Activated CD8-positive, alpha-beta T cell treated with anti-CD3 and anti-CD28 coated beads for 36 hours (primary cell): Measurements from ENCODE around the gene SASH1. TPM values are rescaled to one million over a fixed set of nuclear protein-coding genes. Genes with fewer than 3 reads are reported as not detected.

Experiments
- ATAC-seq: fragments of 200-7000 bp; cut with Tn5 transposase; one replicate; pipeline ENCODE4 v1.10.0; 2021; ENCODE audit warnings: mild to moderate bottlenecking, moderate library complexity
- CTCF ChIA-PET: fragments of 350-600 bp; sonication (Branson Sonifier 250); formaldehyde crosslinking; loops from one replicate; lab custom pipeline; 2021; ENCODE audit warnings: antibody characterized with exemption; lab: Charles Lee
- POLR2A ChIA-PET: fragments of 350-600 bp; sonication (Branson Sonifier 250); formaldehyde crosslinking; loops from one replicate; lab custom pipeline; 2021; ENCODE audit warnings: antibody characterized with exemption; lab: Charles Lee
- DNase-seq: peaks from one replicate; pipeline ENCODE4 v3.0.0-alpha.2; 2020
- H3K27ac Mint-ChIP-seq: one replicate; pipeline ENCODE4 v1.8.0; 2021; ENCODE audit warnings: mild to moderate bottlenecking, mixed read lengths
- H3K27me3 Mint-ChIP-seq: one replicate; pipeline ENCODE4 v1.8.0; 2021; ENCODE audit warnings: mixed read lengths
- H3K36me3 Mint-ChIP-seq: one replicate; pipeline ENCODE4 v1.8.0; 2021; ENCODE audit warnings: low read depth, mixed read lengths
- H3K4me1 Mint-ChIP-seq: one replicate; pipeline ENCODE4 v1.8.0; 2021; ENCODE audit warnings: low read depth, mixed read lengths
- H3K4me3 Mint-ChIP-seq: one replicate; pipeline ENCODE4 v1.8.0; 2021; ENCODE audit warnings: mild to moderate bottlenecking, moderate library complexity, mixed read lengths
- H3K9me3 Mint-ChIP-seq: one replicate; pipeline ENCODE4 v1.8.0; 2021; ENCODE audit warnings: mixed read lengths
- intact Hi-C: fragments of 100-400 bp; cut with micrococcal nuclease; formaldehyde crosslinking; loops from one replicate; pipeline ENCODE4 v1.10.0; 2022
- total RNA-seq, 2 experiments: library from RNA; stranded (reverse); gene quantifications; one replicate each; pipeline ENCODE4 v1.2.3, GENCODE V29; 2021
- TF ChIP-seq, protein P1 (sequence below): fragments of 200-600 bp; IDR thresholded peaks from one replicate; pipeline ENCODE4 v1.8.0; 2022; ENCODE audit warnings: antibody characterized with exemption, mild to moderate bottlenecking

SASH1 gene
- total RNA-seq, 2 experiments from 2014 or later, result 0.04 to 0.05 TPM

- DNase-seq (no peak), ATAC-seq (no peak)
- intact Hi-C loops, result no loop called here
- Mint-ChIP-seq H3K9me3 (no peaks in the 10 kb centered on the region), H3K4me1 (no peaks in the 10 kb centered on the region), H3K4me3 (no peak overlapping the region), H3K27me3 (peaks cover 13% of the 10 kb centered on the region), H3K36me3 (no peaks in the 10 kb centered on the region), H3K27ac (no peak overlapping the region)
- TF ChIP-seq, protein P1, sequence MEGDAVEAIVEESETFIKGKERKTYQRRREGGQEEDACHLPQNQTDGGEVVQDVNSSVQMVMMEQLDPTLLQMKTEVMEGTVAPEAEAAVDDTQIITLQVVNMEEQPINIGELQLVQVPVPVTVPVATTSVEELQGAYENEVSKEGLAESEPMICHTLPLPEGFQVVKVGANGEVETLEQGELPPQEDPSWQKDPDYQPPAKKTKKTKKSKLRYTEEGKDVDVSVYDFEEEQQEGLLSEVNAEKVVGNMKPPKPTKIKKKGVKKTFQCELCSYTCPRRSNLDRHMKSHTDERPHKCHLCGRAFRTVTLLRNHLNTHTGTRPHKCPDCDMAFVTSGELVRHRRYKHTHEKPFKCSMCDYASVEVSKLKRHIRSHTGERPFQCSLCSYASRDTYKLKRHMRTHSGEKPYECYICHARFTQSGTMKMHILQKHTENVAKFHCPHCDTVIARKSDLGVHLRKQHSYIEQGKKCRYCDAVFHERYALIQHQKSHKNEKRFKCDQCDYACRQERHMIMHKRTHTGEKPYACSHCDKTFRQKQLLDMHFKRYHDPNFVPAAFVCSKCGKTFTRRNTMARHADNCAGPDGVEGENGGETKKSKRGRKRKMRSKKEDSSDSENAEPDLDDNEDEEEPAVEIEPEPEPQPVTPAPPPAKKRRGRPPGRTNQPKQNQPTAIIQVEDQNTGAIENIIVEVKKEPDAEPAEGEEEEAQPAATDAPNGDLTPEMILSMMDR, result no peak
- ChIA-PET CTCF (no interaction called here), POLR2A (no interaction called here)
Observed at GRCh38 chr6:148535381-148535780, 192.7 kb downstream of the SASH1 start.

DNA sequence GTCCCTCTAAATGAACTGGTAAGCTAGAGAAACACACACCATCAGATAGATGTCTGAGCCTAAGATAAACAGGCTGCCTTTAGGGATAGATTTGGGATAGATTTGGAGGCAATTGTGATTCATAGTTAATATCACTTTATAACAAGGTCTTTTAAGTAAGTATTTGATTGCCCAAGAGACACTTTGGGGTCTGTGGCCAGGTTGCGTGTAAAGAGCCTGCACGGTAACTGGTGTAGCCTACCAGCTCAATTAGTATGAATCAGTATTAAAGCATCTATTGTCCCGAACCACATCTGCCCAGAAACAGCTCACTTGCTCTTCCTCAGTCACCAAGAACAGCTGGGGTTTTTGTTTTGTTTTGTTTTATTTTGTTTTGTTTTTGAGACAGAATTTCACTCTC lies 193.3 kb downstream of the SASH1 start:
- Mint-ChIP-seq H3K9me3 (no peaks in the 10 kb centered on the region), H3K4me1 (no peaks in the 10 kb centered on the region), H3K27ac (no peak overlapping the region), H3K36me3 (no peaks in the 10 kb centered on the region), H3K4me3 (no peak overlapping the region), H3K27me3 (peaks cover 17% of the 10 kb centered on the region)
- intact Hi-C loops, result no loop called here
- ATAC-seq, result no peak
- ChIA-PET POLR2A (no interaction called here), CTCF (no interaction called here)
- no peak for DNase-seq
- TF ChIP-seq, protein P1, result no peak

GRCh38 chr6:148538261-148539190 lies 195.9 kb downstream of the SASH1 start:
- H3K9me3 Mint-ChIP-seq, result no peaks in the 10 kb centered on the region
- no peak for DNase-seq
- ChIA-PET POLR2A (interaction anchor here (0.7 kb wide), 1 partner anchor 14 kb away, joined by 3 read pairs; no protein-coding TSS in a partner anchor), CTCF (no interaction called here)
- intact Hi-C loops, result no loop called here
- H3K27ac Mint-ChIP-seq, result no peak overlapping the region
- no peaks in the 10 kb centered on the region for H3K36me3 Mint-ChIP-seq
- H3K4me1 Mint-ChIP-seq, result no peaks in the 10 kb centered on the region
- TF ChIP-seq, protein P1, result no peak
- H3K4me3 Mint-ChIP-seq, result no peak overlapping the region
- ATAC-seq, result no peak
- H3K27me3 Mint-ChIP-seq, result peaks cover 18% of the 10 kb centered on the region

- Mint-ChIP-seq H3K4me1 (no peaks in the 10 kb centered on the region), H3K4me3 (no peak overlapping the region), H3K27ac (no peak overlapping the region), H3K9me3 (no peaks in the 10 kb centered on the region), H3K27me3 (peaks cover 11% of the 10 kb centered on the region), H3K36me3 (no peaks in the 10 kb centered on the region)
- POLR2A ChIA-PET, result no interaction called here
- TF ChIP-seq, protein P1, result no peak
- CTCF ChIA-PET, result no interaction called here
- DNase-seq (no peak), ATAC-seq (no peak)
- intact Hi-C loops, result no loop called here
Observed at GRCh38 chr6:148543540-148543939, 200.9 kb downstream of the SASH1 start.

GRCh38 chr6:148544421-148544820 lies 201.8 kb downstream of the SASH1 start:
- Mint-ChIP-seq H3K4me3 (no peak overlapping the region), H3K36me3 (no peaks in the 10 kb centered on the region), H3K27ac (no peak overlapping the region), H3K9me3 (no peaks in the 10 kb centered on the region), H3K4me1 (no peaks in the 10 kb centered on the region), H3K27me3 (peaks cover 7% of the 10 kb centered on the region)
- ChIA-PET POLR2A (no interaction called here), CTCF (no interaction called here)
- TF ChIP-seq, protein P1, result no peak
- intact Hi-C loops, result no loop called here
- ATAC-seq, result no peak
- no peak for DNase-seq
